DMS53 treated with DMSO at 0.1 percent for 48 hours (cell line): ENCODE measurements around the gene SRCIN1.

ENCODE experiments used
- DNase-seq: peaks from one replicate; lab custom pipeline; 2025; ENCODE audit not compliant: unreplicated experiment; lab: John Stamatoyannopoulos, UW

The SRCIN1 gene

GRCh38 chr17:38564254-38564837 lies 41.4 kb downstream of the SRCIN1 start:
- no peak for DNase-seq

GRCh38 chr17:38563362-38564253 lies 42.1 kb downstream of the SRCIN1 start:
- DNase-seq = no peak

GRCh38 chr17:38562903-38563302 lies 42.8 kb downstream of the SRCIN1 start:
- no peak for DNase-seq

GRCh38 chr17:38562215-38562569 lies 43.6 kb downstream of the SRCIN1 start:
- no peak for DNase-seq

GRCh38 chr17:38561416-38562214 lies 44.1 kb downstream of the SRCIN1 start:
- no peak for DNase-seq

- DNase-seq = no peak
Measured at GRCh38 chr17:38560503-38561318, 45.0 kb downstream of the SRCIN1 start.

GRCh38 chr17:38559880-38560230 lies 45.9 kb downstream of the SRCIN1 start:
- no peak for DNase-seq

GRCh38 chr17:38559051-38559879 lies 46.5 kb downstream of the SRCIN1 start:
- peak; percentile 86 for DNase-seq

GRCh38 chr17:38558728-38559050 lies 47.1 kb downstream of the SRCIN1 start:
- DNase-seq = no peak

- DNase-seq = peak; percentile 87
Measured at GRCh38 chr17:38557836-38558727, 47.7 kb downstream of the SRCIN1 start.

GRCh38 chr17:38557396-38557795 lies 48.4 kb downstream of the SRCIN1 start:
- DNase-seq = no peak

GRCh38 chr17:38556239-38556638 lies 49.5 kb downstream of the SRCIN1 start:
- no peak for DNase-seq

- no peak for DNase-seq
Measured at GRCh38 chr17:38554430-38555350, 51.1 kb downstream of the SRCIN1 start.

GRCh38 chr17:38552343-38552742 lies 53.4 kb downstream of the SRCIN1 start:
- DNase-seq = no peak

GRCh38 chr17:38551121-38551520 lies 54.6 kb downstream of the SRCIN1 start:
- no peak for DNase-seq

GRCh38 chr17:38550661-38551060 lies 55.1 kb downstream of the SRCIN1 start:
- DNase-seq = no peak

GRCh38 chr17:38549285-38549684 lies 56.5 kb downstream of the SRCIN1 start:
- DNase-seq = no peak

GRCh38 chr17:38547444-38547843 lies 58.3 kb downstream of the SRCIN1 start:
- DNase-seq = no peak
